DMS153 treated with DMSO at 0.1 percent for 48 hours (cell line): ENCODE results near the gene MBD2.

Experiments used
- DNase-seq: peaks from one replicate; lab custom pipeline; 2025; ENCODE audit not compliant: unreplicated experiment; lab: John Stamatoyannopoulos, UW

MBD2 gene

GRCh38 chr18:54203914-54204313, 20.6 kb downstream of the MBD2 start:
- DNase-seq = no peak

- no peak for DNase-seq
Observed at GRCh38 chr18:54202851-54203250, 21.6 kb downstream of the MBD2 start.

GRCh38 chr18:54197747-54198411, 26.6 kb downstream of the MBD2 start:
- DNase-seq = no peak

GRCh38 chr18:54193786-54194185, 30.7 kb downstream of the MBD2 start:
- DNase-seq = no peak

- no peak for DNase-seq
Observed at GRCh38 chr18:54192900-54193299, 31.6 kb downstream of the MBD2 start.

- no peak for DNase-seq
Observed at GRCh38 chr18:54192415-54192814, 32.1 kb downstream of the MBD2 start.

- DNase-seq = no peak
Observed at GRCh38 chr18:54191352-54191751, 33.1 kb downstream of the MBD2 start.

GRCh38 chr18:54187372-54187771, 37.1 kb downstream of the MBD2 start:
- DNase-seq = no peak

GRCh38 chr18:54184836-54185235, 39.6 kb downstream of the MBD2 start:
- DNase-seq = no peak

- DNase-seq = no peak
Observed at GRCh38 chr18:54183390-54183789, 41.1 kb downstream of the MBD2 start.

GRCh38 chr18:54181856-54182602, 42.4 kb downstream of the MBD2 start:
- DNase-seq = no peak

- no peak for DNase-seq
Observed at GRCh38 chr18:54173980-54174630, 50.4 kb downstream of the MBD2 start.

- DNase-seq = no peak
Observed at GRCh38 chr18:54173250-54173649, 51.2 kb downstream of the MBD2 start.

- no peak for DNase-seq
Observed at GRCh38 chr18:54169431-54170403, 54.8 kb downstream of the MBD2 start.

- no peak for DNase-seq
Observed at GRCh38 chr18:54165450-54165849, 59.0 kb downstream of the MBD2 start.

- no peak for DNase-seq
Observed at GRCh38 chr18:54163453-54163852, 61.0 kb downstream of the MBD2 start.

- DNase-seq = no peak
Observed at GRCh38 chr18:54162431-54162830, 62.0 kb downstream of the MBD2 start.

- no peak for DNase-seq
Observed at GRCh38 chr18:54161267-54161666, 63.2 kb downstream of the MBD2 start.

GRCh38 chr18:54159906-54160305, 64.6 kb downstream of the MBD2 start:
- no peak for DNase-seq

- no peak for DNase-seq
Observed at GRCh38 chr18:54157646-54158385, 66.7 kb downstream of the MBD2 start.
